Neutrophil (primary cell): Measurements from ENCODE around the gene C22orf23.
"Not testable (repeated sequence)": the region's sequence is repeated elsewhere in the genome, so short reads cannot be mapped to it uniquely, and the experiment has no call there.

Experiments used
- H3K27ac ChIP-seq: fragments of 200-600 bp; sonication (generic); 2 replicates; pipeline ENCODE4 v1.5.1; 2016; ENCODE audit warnings: mild to moderate bottlenecking, moderate library complexity
- H3K27me3 ChIP-seq: fragments of 200-600 bp; sonication (generic); 2 replicates; pipeline ENCODE4 v1.6.0; 2016; ENCODE audit warnings: mild to moderate bottlenecking
- H3K36me3 ChIP-seq: fragments of 200-600 bp; sonication (generic); 2 replicates; pipeline ENCODE4 v1.5.1; 2017
- H3K4me1 ChIP-seq, 2 experiments: fragments of 200-600 bp in 1 of 2; sonication (generic) in 1 of 2; 1 replicate in 1 of 2; 2 replicates in 1 of 2; pipeline versions ENCODE4 v1.5.1 to v1.6.1; 2013 to 2016; ENCODE audit warnings: low read depth in 1 of 2, low read length in 1 of 2, mild to moderate bottlenecking in 1 of 2, moderate library complexity in 1 of 2; ENCODE audit not compliant: control insufficient read depth in 1 of 2, insufficient read depth in 1 of 2
- H3K4me3 ChIP-seq, 2 experiments: fragments of 200-600 bp in 1 of 2; sonication (generic) in 1 of 2; 1 replicate in 1 of 2; 2 replicates in 1 of 2; pipeline ENCODE4 v1.5.1; 2013 to 2016; ENCODE audit warnings: low read depth in 1 of 2, low read length in 1 of 2, mild to moderate bottlenecking in 1 of 2, moderate library complexity in 1 of 2
- H3K9me3 ChIP-seq: fragments of 200-600 bp; sonication (generic); 2 replicates; pipeline ENCODE4 v1.5.1; 2016
- CTCF ChIP-seq: fragments of 200-600 bp; sonication (generic); IDR thresholded peaks from 2 replicates; pipeline ENCODE4 v1.5.1; 2016; ENCODE audit warnings: antibody characterized with exemption

Gene C22orf23

DNA sequence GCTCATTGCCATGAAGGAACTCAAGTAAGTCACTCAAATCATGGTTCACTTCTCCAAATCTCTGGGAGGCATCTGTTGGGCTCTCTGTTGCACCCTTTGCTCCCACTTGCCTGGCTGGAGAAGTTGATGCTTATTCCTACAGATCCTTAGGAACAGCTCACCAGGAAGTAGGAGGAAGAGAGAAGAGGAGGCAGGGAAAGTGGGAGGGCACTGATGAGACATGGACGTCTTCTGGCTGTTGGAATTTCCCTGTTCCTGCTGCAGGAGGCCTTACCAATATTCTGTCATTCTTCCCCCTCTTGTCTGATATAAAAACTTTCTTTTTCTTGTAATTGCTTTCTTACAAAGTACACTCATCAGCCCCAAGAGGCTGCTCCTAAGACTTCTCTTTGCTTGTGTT lies 13.7 kb upstream of the C22orf23 start:
- no peak overlapping the region for H3K4me3 ChIP-seq

GRCh38 chr22:37965940-37966664 lies 12.7 kb upstream of the C22orf23 start:
- peaks cover 72% of the 10 kb centered on the region for H3K36me3 ChIP-seq
- no peak overlapping the region for H3K4me3 ChIP-seq
- H3K9me3 ChIP-seq, result no peaks in the 10 kb centered on the region
- H3K4me1 ChIP-seq, result no peaks in the 10 kb centered on the region
- TF ChIP-seq CTCF, result no peak
- H3K27ac ChIP-seq, result no peak overlapping the region
- H3K27me3 ChIP-seq, result no peaks in the 10 kb centered on the region

More for the DNA sequence above, 13.7 kb upstream of the C22orf23 start:
- TF ChIP-seq CTCF, result no peak
- no peaks in the 10 kb centered on the region for H3K9me3 ChIP-seq
- no peak overlapping the region for H3K27ac ChIP-seq
- H3K4me1 ChIP-seq, result no peaks in the 10 kb centered on the region
- no peaks in the 10 kb centered on the region for H3K27me3 ChIP-seq
- H3K36me3 ChIP-seq, result peaks cover 61% of the 10 kb centered on the region

GRCh38 chr22:37961062-37961461 lies 7.7 kb upstream of the C22orf23 start:
- TF ChIP-seq CTCF, result no peak
- Histone ChIP-seq H3K36me3 (peaks cover 79% of the 10 kb centered on the region), H3K4me3 (no peak overlapping the region), H3K9me3 (no peaks in the 10 kb centered on the region), H3K27ac (no peak overlapping the region), H3K4me1 (no peaks in the 10 kb centered on the region), H3K27me3 (no peaks in the 10 kb centered on the region)

DNA sequence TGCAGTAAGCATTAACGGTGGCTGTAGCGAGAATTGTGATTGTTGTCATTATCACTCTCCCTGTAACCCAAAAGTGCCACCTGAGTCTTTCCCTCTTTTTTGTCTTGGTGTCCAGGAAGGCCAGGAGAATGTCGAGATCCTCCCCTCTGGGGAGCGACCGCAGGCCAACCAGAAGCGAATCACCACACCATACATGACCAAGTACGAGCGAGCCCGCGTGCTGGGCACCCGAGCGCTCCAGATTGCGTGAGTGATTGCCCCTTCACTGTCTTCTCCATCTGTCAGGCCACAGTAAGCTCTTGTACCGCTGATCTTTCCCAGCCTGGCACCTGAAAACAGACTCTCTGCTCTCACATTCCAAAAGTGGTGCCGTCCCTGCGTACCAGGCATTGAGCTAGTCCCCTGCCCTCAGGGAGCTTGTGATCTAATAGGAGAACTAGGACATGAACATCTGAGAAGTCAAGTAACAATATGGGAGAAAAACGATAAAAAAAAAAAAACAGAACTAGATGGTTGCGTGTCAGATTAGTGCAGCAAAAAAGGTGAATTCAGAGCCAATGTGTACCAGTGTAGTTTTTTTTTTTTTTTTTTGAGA lies 5.9 kb upstream of the C22orf23 start:
- TF ChIP-seq CTCF, result no peak
- Histone ChIP-seq H3K27ac (no peak overlapping the region), H3K4me1 (peaks cover 5 to 6% of the 10 kb centered on the region in 2 experiments), H3K4me3 (no peak overlapping the region), H3K36me3 (peaks cover 72% of the 10 kb centered on the region), H3K27me3 (no peaks in the 10 kb centered on the region), H3K9me3 (no peaks in the 10 kb centered on the region)

- Histone ChIP-seq H3K4me3 (no peak overlapping the region), H3K36me3 (peaks cover 56% of the 10 kb centered on the region), H3K9me3 (no peaks in the 10 kb centered on the region), H3K27ac (no peak overlapping the region), H3K4me1 (peaks cover 23 to 24% of the 10 kb centered on the region in 2 experiments), H3K27me3 (peaks cover 12% of the 10 kb centered on the region)
- no peak for TF ChIP-seq CTCF
Measured at GRCh38 chr22:37957232-37957631, 3.8 kb upstream of the C22orf23 start.

GRCh38 chr22:37955825-37956397 lies 2.5 kb upstream of the C22orf23 start:
- peaks cover 25% of the 10 kb centered on the region for H3K27me3 ChIP-seq
- peaks cover 23 to 24% of the 10 kb centered on the region in 2 experiments for H3K4me1 ChIP-seq
- not testable (repeated sequence) for H3K4me3 ChIP-seq, H3K9me3 ChIP-seq, H3K27ac ChIP-seq
- peaks cover 43% of the 10 kb centered on the region for H3K36me3 ChIP-seq
